HG02973 (cell line): ENCODE measurements around the gene SLC35F3.
"Not testable (repeated sequence)": the region's sequence is repeated elsewhere in the genome, so short reads cannot be mapped to it uniquely, and the experiment has no call there.

ENCODE experiments used
- ATAC-seq: cut with Tn5 transposase; IDR thresholded peaks from one replicate; pipeline ENCODE4 v1.9.1; 2021; ENCODE audit warnings: moderate library complexity; ENCODE audit not compliant: unreplicated experiment

Gene SLC35F3

DNA sequence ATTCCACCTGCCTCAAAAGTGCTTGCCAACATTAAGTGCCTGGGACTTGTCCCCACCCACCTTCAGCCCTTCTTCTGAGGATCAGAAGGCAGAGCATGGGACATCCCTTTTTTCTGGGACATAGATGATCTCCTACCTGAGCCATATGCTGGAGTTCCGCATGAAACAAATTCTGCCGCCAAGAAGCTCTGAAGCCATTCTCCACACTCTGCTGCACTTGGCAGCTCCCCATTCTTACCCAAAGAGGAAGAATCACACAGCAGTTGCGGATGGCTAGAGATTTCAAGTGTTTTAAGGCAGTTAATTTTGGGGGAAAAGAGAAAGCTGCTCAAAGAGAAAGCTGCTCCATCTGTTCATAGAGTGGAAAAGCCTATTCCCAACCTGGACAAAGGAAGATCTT lies 271.5 kb downstream of the SLC35F3 start:
- ATAC-seq = no peak

DNA sequence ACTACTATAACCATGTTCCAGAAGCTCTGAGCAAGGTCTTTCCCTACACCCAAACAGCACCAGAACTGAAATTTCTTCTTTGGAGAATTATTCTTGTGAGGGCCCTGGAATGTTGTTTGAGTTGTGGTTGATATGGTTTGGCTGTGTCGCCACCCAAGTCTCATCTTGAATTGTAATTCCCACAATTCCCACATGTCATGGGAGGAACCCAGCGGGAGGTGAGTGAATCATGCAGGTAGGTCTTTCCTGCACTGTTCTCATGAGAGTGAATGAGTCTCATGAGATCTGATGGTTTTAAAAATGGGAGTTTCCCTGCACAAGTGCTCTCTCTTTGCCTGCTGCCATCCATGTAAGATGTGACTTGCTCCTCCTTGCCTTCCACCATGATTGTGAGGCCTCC lies 272.4 kb downstream of the SLC35F3 start:
- ATAC-seq = not testable (repeated sequence)

DNA sequence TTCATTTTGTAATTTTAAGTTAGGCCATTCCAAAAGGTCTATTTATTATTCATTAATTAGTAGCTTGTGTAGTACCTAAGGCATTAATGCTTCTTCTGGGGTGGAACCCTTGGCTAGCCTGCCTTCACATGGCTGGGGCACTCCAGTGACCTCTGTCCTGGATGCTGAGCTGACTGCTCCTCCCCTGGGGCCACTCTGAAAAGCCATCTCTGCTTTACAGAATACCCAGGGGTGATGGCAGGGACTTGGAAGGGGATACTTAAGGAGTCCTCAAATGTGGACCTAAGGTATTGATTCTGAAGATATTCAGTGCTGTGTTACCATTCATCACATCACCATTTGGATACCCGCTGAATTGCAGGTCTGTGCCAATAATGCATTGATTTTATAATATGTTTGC lies 281.0 kb downstream of the SLC35F3 start:
- ATAC-seq = no peak

DNA sequence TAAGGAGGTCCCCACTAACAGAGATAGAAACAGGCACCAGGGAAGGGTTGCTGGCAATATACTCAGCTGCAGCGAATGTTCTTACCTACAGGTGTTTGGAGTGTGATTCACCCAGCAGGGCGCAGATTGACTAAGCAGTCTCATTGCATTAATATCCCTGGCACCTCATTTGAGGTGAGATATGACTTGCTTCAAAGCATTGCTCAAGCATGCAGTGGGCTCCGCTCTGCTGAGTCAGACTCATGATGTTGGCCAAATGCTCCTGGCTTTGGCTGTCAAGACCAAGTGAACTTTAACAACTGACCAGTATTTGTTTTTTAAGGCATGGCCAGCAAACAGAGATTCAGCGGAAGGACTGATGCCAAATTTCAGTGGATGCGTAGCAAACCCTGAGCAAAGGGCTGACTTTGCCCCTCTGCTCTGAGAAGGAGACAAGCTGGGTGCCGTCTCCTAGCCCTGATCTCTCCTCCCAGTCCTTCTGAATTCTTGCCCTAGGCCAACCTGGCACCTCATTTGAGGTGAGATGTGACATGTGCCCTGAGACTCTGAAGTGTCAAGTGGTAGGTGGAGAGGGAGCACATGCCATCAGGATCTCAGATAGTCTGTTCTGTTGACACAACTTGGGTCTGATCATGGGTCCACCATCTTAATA lies 281.7 kb downstream of the SLC35F3 start:
- ATAC-seq = no peak

DNA sequence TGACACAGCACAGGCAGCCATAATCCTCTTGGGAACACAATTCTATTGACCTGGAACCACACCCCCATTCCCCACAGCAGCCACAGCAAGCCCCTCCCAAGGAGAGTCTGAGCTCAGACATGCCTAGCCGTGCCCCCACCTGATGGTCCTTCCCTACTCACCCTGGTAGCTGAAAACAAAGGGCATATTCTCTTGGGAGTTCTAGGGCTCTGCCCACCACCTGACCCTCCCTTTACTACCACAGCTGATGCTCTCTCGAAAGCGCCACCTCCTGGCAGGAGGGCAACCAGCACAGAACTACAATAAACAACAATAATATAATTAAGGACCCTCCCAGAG lies 283.9 kb downstream of the SLC35F3 start:
- ATAC-seq = no peak

DNA sequence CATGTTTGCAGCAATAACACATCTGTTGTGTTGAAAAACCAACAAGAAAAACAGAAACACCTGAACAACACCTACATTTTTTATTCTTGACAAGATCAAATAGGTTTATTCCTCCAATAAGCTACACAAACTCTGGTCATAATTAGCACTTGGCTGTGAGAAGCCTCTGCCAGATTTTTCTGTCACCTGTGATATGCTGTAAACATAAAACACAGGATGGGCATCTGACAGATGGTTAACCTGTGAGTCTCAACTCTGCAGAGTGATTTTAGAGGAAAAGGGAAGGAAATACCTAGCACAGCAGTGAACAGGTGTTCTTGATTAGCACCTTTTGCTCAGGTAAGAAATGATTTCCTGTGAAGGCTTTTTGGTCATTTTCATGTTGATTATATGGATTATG lies 293.4 kb downstream of the SLC35F3 start:
- ATAC-seq = no peak

DNA sequence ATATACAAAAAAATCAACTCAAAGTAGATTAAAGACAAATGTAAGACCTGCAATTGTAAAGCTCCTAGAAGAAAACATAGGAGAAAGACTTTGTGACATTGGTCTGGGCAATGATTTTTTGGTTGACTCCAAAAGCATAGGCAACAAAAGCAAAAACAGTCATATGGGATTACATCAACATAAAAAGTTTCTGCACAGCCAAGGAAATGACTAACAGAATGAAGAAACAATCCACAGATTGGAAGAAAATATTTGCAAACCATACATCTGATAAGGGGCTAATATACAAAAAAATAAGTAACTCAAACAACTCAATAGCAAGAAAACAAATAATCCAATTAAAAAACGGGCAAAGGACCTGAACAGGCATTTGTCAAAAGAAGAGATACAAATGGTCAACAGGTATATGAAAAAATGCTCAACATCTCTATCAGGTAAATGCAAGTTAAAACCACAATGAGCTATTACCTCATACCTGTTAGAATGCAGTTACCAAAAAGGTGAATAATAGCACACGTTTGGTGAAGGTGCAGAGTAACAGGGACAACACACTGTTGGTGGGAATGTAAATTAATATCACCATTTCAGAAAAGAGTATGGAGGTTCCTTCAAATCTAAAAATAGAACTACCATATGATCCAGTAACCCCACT lies 295.1 kb downstream of the SLC35F3 start:
- ATAC-seq = no peak

DNA sequence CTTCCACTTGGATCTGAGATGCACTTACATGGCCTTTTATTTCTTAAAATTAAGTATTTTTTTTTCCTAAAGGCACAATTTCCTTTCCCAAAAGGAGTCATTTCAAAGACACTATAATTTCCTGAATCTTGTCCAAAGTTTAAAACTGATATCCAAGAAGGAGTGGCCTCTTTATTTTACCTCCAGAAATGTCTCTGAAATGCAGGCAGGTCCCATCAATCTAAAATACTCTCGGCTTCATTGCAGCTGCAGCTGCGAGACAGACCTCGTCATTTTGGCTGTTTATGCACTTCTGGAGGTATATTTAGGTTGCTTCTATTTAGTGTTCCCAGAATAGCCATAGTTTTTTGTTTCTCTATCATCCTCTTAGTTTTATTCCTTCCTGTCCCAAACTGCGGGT lies 296.1 kb downstream of the SLC35F3 start:
- no peak for ATAC-seq

DNA sequence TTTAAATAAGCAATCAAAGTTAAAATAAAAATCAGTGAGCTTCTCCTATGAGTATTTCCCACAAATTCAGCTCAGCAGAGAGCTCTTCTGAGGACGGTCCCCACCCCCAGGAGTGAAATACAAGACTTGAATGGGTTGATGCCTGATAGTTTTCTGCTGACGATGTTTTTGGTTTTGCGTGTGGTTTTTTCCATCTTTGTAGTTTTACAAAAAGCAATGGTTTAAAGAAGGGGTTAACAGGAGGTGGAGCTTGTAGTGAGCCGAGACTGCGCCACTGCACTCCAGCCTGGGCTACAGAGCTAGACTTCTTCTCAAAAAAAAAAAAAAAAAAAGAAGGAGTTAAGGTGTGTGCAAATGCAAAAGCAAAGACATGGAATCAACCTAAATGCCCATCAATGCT lies 297.1 kb downstream of the SLC35F3 start:
- ATAC-seq = no peak

DNA sequence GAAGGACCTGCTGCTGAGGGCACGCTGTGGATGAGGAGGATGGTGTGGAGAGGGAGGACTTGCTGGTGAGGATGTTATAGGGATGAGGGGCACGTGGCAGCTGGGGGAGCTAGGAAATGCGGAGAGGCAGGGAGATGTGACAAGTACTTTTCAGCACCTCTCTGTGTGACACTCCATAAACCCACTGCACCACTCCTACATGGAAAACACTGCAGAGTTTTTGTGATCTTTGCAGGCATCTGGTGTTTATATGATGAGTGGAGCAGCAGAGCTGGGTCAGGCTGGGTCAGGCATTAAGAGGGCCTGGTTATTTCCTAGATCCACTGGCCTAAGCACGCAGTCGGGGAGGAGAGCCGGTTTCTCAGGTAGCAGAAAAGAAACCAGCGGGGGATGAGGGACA lies 301.5 kb downstream of the SLC35F3 start:
- no peak for ATAC-seq

DNA sequence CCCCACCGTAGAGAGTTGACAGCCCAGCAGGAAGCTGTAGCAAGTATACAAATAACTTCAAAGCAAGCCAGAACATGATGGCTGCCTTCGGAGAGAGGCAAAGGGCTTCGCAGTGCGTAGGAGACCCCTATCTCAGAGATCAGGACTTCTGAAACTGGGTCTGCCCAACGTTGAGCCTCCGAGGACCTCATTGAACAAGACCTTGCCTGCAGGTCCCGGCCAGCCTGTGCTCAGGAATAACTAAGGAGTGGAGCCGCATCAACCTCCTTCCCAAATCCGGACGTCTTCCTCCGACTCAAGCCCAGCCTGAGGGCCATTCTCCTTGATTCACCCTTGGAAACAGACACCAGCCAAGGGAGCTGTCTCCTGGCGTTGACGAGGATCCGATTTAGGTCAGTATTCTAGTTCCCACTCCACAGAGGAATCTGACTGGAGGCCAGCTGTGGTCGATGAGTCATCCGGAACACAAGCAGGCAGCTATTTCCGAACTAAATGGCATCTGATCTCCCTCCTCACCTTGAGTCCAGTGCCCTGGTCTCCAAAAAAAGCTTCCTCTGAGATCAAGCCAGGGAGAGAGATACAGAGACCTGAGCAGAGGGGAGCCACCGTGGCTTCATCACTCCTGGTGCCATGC lies 302.3 kb downstream of the SLC35F3 start:
- ATAC-seq = no peak

DNA sequence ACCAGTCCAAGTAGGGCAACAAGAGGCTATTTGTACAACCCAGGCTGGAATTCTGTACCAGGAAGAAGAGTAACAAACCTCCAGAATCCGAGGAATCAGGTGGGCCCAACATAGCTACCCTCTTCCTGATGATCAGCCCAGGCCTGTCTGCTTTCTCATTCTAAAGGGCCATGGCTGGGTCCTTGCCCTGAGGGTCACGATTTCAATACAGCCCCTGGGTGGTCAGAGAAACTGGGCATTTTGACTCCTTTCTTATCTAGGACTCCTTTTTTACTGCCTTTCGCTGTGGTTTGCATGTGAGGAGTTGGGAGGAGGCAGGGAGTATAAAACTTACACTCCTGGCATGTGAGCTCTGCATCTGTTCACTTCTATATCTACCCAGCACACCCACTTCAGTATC lies 303.9 kb downstream of the SLC35F3 start:
- no peak for ATAC-seq

DNA sequence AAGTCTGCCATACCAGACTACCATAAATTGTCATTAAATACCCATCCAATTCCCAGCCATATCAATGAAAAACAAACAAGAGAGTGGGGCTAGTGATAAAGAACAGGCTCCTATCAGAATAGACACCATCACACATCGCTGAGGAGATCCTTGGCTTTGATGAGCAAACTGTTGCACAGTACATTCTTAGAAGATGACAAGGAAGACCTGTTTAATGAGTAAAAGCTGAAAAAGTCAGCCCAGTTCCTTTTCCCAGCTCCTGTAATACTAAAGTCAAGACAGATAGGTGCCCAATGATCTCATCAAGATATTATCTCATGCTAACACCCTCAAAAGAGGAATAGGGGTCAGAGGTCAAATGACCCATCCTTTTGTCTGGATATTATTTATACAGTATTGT lies 304.3 kb downstream of the SLC35F3 start:
- no peak for ATAC-seq

DNA sequence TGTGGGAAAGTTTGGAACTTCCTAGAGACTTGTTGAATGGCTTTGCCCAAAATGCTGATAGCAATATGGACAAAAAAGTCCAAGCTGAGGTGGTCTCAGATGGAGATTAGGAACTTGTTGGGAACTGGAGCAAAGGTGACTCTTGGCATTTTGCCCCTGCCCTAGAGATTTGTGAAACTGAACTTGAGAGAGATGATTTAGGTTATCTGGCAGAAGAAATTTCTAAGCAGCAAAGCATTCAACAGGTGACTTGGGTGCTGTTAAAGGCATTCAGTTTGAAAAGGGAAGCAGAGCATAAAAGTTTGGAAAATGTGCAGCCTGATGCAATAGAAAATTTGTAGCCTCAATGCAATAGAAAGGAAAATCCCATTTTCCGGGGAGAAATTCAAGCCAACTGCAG lies 306.0 kb downstream of the SLC35F3 start:
- ATAC-seq = not testable (repeated sequence)

DNA sequence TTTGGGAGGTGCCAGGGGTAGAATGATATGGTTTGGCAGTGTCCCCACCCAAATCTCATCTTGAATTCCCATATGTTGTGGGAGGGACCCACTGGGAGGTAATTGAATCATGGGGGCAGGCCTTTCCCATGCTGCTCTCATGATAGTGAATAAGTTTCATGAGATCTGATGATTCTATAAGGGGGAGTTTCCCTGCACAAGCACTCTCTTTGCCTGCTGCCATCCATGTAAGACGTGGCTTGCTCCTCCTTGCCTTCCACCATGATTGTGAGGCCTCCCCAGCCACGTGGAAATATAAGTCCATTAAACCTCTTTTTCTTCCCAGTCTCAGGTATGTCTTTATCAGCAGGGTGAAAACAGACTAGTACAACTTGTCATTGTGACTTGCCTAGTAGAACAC lies 307.4 kb downstream of the SLC35F3 start:
- not testable (repeated sequence) for ATAC-seq

DNA sequence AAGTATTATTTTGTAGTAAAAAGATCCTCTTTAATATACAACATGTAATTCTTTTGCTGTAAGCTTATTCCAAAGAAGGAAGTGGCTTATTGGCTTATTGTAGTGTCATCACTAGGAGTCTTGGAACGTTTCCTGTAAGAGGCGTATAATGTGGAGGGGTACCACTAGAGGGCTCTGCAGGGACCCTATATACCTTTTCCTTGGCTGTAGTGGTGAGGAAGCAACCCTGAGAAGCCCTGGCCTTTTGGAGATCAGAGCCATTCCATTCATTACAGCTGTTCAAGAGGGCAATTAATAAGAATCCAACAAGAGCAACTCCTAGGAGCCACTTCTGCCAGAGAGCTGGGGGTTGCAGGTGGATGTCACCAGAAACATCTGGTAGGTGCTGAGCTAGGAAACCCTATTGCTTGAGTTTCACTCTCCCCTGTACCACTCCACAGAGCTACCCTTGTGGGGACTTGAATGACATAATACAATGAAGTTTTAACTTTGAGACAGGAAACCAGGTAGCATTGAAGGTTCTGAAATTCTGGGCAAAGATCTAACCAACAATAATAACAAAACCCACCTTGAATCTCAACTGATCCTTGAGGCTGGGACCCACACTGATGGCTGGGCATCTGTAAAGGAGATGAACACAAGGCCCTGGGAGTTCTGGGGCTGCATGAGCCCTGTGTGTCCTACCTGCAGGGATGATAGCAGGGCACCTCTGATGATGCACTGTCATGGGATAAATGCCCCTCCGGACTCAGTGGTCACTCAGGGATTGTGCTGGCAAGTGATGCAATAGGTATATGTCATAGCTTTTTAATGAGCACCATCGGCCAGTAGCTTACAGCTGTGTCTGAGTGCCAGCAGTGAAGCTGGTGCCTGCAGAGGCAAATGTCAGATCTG lies 308.5 kb downstream of the SLC35F3 start:
- ATAC-seq = peak; percentile 38

DNA sequence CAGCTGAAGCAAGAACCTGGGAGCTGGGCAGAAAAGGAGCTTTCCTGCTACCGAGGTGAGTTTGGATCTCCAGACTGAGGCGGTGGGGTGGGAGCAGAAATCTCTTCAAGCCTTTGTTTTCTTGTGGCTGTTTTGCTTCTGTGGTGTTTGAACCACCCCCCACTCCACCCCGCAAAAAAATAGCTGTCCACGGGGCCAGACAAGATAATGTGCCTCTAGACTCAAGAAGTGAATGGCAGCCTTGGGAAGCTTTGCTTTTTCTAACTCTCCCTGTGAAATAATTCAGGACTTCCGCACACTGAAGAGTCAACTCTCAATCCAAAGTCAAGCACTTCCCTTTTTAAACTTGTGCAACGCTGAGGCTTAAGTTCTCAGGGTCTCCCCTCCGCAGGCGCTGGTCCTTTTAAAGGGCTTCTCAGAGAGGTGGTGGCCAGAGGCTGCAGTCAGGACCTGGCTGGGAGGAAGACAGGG lies 309.2 kb downstream of the SLC35F3 start:
- ATAC-seq = peak; percentile 2

DNA sequence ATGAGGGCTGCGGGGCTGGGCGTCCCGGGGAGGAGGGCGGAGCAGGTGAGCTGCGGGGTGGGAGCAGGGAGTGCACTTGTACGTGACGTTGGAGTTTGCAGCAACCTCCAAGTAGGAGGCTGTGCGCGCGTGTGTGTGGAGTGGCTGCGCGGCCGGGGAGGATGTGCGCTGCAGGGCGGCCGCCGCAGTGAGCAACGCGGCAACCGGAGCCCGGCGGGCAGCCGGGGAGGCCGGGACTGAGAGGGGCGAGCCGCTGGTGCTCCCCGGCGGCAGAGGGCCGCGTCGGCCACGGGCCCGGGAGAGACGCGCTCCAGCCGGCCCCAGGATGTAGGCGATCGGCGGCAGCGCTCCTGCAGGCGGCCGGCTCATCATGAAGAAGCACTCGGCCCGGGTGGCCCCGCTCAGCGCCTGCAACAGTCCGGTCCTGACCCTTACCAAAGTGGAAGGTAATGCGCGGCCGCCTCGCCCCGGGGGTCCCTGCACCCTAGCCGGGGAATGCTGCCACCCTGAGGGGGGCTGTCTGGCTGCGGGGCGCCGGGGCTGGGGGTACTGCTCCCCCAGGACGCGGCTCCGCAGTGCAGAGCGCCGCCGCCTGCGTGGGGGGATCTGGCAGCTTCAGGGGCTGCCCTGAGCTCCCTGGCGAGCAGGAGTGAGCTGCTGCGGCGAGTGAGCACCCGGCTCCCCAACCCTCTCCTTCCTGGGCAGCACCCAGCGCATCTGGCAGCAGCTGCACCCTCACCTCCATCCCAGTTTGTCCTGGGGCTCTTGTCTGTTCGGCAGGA lies 309.8 kb downstream of the SLC35F3 start:
- ATAC-seq = peak; percentile 29

DNA sequence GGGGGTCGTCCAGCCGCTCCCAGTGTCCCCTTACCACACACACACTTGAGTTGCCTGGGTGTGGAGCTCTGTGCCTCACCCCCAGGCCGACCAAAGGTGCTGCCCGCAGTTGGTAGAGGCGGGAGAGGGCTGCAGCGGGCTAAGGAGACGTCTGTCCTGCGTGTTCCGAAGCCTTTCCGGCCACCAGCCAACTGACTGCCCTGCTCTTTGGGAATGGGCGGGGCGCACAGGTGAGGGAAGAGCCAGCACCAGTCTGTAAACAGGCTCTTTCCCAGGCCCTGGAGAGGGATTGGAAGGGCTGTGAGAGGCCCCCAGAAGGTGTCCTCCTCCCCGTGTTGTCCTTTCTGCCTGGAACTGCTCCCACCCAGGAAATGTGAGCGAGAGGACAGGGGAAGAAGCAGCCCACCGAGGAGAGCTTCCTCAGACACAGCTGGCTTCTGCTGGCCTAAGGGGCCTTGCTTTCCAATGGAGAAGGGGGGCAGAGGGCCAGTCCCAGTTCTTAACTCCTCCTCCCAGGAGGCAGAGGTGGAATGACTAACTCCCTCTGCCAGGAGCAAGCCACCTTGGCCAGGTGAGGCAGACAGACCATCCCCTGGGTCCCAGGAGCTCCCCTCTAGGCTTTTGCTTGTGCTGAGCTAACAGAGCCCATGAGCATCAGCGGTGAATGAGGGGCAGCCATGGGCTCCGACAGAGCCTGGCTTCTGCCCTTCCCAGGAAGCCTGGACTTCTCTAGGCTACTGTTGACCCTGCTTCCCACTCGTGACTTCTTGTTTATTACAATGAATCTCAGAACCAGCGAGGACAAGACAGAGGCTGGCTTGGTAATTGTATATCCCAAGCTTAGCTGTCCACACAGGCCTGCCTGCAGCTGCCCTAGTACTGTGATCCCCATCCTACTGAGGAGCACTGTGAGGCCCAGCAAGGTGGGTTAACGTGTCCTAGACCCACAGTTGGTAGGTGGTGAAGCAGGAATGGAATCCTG lies 310.7 kb downstream of the SLC35F3 start:
- ATAC-seq = no peak
